GM04503 (cell line): Measurements from ENCODE around the gene CDH23.

Experiments used
- DNase-seq: peaks from one replicate; pipeline ENCODE4 v3.0.0-alpha.2; 2012; ENCODE audit warnings: low read depth

Gene CDH23

DNA sequence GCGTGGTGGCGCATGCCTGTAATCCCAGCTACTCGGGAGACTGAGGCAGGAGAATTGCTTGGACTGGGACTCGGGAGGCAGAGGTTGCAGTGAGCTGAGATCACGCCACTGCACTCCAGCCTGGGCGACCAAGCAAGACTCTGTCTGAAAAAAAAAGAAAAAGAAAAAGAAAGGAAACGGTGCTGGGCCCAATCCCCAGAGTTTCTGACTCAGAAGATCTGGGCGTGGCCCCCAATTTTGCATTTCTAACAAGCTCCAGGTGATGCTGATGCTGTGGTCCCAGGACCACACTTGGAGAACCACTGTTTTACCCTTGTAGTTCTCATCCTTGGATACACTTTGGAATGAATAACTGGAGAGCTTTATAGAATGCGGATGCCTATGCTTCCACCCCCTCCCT is 243.9 kb downstream of the CDH23 start:
- DNase-seq: no peak

DNA sequence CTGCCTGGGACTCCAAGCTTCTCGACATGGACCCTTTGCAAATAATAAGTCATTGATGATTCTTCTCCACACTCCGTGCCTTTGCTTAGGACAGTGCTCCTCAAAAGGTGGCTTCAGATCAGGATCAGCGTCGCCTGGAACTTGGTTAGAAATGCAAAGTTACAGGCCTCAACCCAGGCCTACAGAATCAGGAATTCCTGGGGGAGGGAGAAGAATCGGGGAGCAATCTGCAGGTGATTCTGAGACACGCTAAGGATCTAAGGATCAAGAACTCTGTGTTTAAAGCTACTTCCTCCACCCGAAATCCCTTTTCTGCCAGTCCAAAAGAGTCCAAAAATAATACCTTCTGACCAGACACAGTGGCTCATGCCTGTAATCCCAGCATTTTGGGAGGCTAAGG is 244.7 kb downstream of the CDH23 start:
- DNase-seq: no peak

GRCh38 chr10:71641986-71642385 is 245.3 kb downstream of the CDH23 start:
- no peak for DNase-seq

DNA sequence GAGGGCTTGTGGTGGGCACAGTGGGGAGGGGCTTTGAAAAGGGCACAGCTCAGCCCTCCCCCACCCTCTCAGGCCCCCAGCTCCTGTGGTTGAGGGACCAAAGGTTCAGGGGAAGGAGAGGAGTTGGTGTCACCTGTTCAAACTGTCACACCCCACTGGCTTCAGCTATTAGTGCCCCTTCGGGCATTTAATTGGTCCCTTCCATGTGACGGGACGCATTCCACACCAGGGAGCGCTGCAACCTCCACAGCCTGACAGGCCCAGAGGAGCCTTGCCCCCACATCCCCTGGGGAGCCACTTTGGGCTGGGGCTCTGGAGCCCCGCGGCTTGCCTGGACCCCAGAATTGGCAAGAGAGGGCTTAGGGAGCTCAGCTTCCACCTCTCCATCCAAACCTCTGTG is 247.2 kb downstream of the CDH23 start:
- no peak for DNase-seq

DNA sequence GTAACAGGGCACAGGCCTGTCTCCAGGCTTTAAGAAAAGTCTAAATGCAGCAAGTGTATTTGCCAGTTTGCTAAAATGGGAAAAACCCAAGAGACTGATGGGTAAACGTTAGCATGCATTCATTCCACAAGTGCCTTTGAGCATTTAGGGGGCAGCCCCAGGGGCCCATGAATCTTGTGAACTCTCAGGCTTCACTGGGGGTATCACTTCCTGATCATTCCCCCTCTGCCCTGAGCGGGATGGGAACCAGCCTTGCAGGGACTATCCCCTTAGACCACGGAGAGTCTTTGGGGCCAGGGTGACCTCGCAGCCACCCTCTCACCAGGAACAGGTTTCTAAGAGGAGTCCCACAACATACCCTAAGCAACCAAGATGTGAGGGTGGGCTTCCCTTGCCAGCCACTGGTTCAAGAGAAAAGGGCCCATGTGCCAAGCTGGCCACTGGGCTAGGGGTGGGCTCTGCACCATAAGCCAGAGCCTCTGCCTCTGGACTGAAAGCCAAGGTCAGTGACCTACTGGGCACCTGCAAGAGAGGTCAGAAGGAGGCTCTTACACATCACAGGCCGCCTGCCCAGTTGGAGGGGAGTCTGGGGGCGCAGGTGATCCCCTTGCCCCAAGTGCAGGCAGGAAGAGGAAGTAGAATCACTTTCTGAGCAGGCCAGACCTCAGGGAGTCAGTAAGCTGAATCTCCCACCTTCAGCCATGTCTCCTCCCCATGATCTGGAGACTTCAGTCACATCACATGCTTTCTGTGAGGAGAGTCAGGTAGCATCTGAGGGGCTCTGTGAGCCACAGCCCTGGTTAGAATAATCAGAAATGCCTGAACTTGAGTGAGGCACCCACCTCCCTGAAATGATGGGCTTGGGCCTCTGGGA is 247.8 kb downstream of the CDH23 start:
- DNase-seq: no peak

DNA sequence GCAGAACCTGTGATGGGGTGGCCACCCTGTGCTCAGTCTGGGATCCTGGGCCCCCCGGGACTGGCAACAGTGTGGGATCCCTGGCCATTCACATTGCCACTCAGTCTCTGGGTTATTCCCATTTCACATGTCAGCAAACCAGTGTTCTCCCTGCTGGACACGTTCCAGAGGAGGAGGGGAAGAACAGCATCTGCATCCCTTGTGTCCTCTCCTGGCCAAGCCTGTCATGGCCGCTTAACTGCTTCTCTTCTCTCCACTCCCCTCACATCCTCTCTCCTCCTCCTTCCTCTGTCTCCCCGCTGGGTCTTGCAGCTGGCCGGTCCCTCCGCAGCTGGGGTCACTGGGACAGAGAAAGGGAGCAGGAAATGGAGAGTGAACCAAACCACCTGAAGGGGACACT is 248.5 kb downstream of the CDH23 start:
- no peak for DNase-seq

- no peak for DNase-seq
Observed at GRCh38 chr10:71646037-71646436, 249.3 kb downstream of the CDH23 start.

GRCh38 chr10:71646592-71647292 is 250.0 kb downstream of the CDH23 start:
- DNase-seq: no peak

DNA sequence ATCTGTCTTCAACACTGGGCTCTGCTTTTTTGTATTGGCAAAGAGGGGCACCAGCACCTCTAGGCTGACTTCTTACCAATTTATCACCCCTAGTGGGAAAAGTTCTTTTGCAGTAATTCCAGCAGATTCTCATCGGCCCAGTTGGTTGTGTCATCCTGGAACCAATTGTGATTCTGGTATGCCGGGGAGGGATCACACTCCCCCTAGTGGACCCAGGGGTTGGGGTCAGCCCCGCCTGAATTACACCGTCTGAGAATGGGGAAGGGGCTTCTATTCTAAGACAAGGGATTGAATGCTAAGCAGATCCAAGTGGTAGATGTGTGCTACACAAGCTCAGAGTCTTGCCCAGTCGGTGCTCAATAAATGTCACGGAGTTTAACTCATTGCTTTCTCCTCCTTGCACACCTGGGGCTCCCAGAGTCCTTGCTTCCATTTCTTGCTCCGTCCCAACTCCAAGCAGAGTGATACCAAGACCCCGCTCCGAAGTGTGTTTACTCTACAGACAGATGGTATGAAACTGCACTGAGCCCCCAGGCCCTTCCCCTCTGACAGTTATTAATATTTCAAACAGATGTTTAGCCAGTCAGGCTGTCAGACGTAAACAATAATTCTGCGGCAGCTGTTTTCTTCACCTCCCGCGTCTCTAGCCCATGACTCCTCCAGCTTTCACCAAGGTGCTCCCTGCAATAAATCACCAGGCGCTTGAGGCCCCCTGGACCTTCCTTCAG is 251.0 kb downstream of the CDH23 start:
- DNase-seq: no peak

GRCh38 chr10:71648254-71648932 is 251.7 kb downstream of the CDH23 start:
- no peak for DNase-seq

GRCh38 chr10:71648933-71649320 is 252.2 kb downstream of the CDH23 start:
- no peak for DNase-seq

DNA sequence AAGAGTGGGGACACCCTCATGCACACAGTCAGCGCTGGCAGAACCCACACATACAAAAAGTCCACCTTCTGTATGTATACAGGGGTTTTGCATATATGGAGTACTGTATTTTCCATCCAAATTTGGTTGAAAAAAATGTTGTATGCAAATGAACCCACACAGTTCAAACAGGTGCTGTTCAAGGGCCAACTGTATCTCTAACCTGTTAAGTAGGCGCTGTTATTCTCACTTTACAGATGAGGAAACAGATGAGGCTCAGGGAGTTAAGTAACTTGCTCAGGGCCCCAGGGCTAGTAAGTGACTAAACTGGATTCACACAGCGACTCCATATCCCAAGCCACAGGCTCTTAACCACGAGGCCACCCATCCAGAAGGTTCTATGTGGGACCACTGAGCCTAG is 252.9 kb downstream of the CDH23 start:
- no peak for DNase-seq

DNA sequence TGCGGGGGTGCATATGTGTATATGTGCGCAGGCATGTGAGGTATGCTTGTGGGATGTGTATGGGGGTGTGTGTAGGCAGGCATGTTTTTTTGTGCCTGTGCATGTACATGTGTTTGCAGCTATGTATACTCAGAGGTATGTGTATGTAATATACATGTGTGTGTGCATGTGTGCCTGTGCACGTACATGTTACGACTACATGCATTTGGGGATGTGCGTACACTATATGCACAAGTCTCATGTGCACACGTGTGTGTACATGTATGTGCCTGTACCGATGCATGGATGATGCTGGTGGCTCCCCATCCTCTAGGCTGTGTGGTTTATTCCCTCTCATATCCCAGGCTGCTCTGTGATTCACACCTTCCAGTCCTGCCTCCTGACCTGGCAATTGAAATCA is 253.7 kb downstream of the CDH23 start:
- DNase-seq: no peak

GRCh38 chr10:71651428-71651827 is 254.7 kb downstream of the CDH23 start:
- DNase-seq: no peak

GRCh38 chr10:71651928-71652327 is 255.2 kb downstream of the CDH23 start:
- DNase-seq: no peak

DNA sequence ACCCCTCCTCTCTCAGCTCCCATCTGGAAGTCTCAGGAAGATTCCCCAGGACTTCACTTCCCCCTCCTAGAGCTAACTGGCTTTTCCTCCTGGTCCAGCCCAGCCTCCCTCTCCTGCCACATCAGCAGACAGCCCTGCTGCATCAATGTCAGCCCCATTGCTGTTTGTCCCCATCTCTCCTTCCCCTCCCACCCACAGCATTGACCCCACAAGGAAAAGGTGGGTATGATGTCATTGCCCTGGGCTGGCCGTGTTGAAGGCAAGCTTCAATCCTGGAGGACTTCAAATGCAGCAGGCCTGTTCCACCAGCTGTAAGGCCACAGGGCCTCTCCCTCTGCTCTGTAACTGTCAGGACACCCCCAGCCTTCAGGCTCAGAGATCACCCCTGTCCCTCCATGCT is 256.3 kb downstream of the CDH23 start:
- no peak for DNase-seq

DNA sequence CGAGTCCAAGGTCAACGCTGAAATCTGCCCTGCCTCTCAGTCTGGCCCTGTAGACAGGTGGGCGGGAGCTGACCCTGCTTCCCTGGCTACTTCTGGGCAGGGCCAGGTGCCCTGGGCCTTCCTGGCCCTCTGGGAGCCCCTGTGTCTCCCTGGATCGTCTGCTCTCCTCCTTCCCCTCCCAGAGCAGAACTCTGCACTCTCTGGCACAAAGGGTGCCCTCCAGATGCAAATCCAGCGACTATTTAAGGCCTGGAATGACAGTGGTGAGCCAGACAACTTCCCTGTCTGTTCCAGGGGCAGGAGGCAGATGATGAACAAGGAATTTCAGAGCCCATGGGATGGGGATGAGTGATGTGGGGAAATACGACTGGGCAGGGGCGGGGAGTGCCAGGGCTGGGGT is 259.5 kb downstream of the CDH23 start:
- no peak for DNase-seq

- no peak for DNase-seq
Observed at GRCh38 chr10:71657604-71658466, 261.1 kb downstream of the CDH23 start.

DNA sequence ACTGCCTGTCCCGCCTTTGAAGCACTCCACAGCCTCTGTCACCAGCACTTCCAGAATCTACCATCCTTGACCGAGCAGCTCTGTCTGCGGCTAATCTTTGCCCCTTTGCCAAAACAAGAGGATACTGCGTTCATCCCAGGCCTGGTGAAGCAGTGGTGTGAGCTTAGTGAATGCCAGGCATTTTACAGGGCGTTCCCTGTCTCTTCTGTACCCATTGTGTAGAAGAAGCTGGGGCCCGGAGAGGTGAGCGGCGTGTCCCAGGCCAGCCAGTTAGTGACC is 261.7 kb downstream of the CDH23 start:
- DNase-seq: no peak

GRCh38 chr10:71659111-71659634 is 262.5 kb downstream of the CDH23 start:
- no peak for DNase-seq

DNA sequence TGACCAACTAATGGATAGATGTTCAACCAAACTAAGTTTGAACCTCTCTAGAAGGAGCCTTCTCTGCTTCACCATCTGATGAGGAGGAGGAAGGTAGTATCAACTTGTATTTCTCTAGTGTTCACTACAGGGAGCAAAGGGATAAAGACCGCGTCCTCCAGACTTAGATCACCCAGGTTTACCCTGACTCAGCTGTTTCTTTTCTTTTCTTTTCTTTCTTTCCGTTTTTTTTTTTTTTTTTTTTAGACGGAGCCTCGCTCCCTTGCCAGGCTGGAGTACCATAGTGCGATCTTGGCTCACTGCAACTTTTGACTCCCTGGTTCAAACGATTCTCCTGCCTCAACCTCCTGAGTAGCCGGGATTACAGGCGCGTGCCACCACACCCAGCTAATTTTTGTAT is 263.0 kb downstream of the CDH23 start:
- no peak for DNase-seq
